ENCODE results near the gene ANKRD44. TPM values are rescaled to one million over a fixed set of nuclear protein-coding genes. Genes with fewer than 3 reads are reported as not detected.

The ANKRD44 gene
- total RNA-seq, 1 experiment from 2014 or later, result 0.68 TPM

DNA sequence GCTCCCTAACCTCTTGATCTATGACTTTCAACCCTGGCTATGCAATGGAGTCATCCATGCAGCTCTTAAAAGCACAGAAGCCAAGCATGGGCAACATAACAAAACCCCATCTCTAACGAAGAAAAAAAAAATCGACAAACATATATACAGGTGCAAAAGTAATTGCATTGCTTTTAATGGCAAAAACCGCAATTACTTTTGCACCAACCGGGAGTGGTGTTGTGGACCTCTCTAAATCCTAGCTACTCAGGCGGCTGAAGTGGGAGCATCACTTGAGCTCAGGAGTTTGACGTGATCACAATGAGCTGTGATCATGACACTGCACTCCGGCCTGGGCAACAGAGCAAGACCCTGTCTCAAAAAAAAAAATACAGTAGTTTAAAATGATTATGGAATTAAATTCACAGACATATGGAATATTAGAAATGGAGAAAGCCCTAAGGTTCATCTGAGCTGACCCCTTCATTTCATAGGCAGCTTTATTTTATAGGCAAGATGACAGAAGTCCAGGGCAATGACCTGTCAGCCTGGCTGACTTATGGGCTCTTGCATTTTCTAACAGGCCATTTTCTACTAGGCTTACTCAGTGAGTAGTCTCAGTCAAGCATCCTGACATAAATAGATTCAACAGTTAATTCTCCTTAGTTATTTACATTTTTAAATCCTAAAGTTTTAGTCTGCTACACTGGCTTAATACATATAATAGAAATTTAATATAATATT lies 183.8 kb downstream of the ANKRD44 start:
- TF ChIP-seq ZNF138 (CRISPR knock-in tag; conservative IDR thresholded peaks at IDR 0.05) (no peak), ZSCAN18 (CRISPR knock-in tag; IDR thresholded peaks at IDR 0.05) (no peak), CTCF (IDR thresholded peaks at IDR 0.05) (no peak), TP53 (CRISPR knock-in tag; IDR thresholded peaks at IDR 0.05) (no peak), OVOL2 (CRISPR knock-in tag; IDR thresholded peaks at IDR 0.05; ENCODE audit: borderline replicate concordance) (no peak), ZNF671 (CRISPR knock-in tag; IDR thresholded peaks at IDR 0.05) (no peak), MXD4 (CRISPR knock-in tag; IDR thresholded peaks at IDR 0.05; ENCODE audit: borderline replicate concordance) (no peak), GRHL2 (CRISPR knock-in tag; IDR thresholded peaks at IDR 0.05; ENCODE audit: insufficient replicate concordance, severe bottlenecking) (no peak), ESRRA (CRISPR knock-in tag; IDR thresholded peaks at IDR 0.05; ENCODE audit: borderline replicate concordance) (no peak), IRF1 (CRISPR knock-in tag; IDR thresholded peaks at IDR 0.05) (no peak), CREB1 (CRISPR knock-in tag; IDR thresholded peaks at IDR 0.05) (no peak), ERG (CRISPR knock-in tag; IDR thresholded peaks at IDR 0.05) (no peak), HMGA2 (CRISPR knock-in tag; IDR thresholded peaks at IDR 0.05) (no peak), PRDM15 (CRISPR knock-in tag; IDR thresholded peaks at IDR 0.05) (no peak), ZNF121 (CRISPR knock-in tag; IDR thresholded peaks at IDR 0.05) (no peak), FOXP1 (CRISPR knock-in tag; IDR thresholded peaks at IDR 0.05; ENCODE audit: borderline replicate concordance) (no peak)
- TF ChIP-seq, protein P1, sequence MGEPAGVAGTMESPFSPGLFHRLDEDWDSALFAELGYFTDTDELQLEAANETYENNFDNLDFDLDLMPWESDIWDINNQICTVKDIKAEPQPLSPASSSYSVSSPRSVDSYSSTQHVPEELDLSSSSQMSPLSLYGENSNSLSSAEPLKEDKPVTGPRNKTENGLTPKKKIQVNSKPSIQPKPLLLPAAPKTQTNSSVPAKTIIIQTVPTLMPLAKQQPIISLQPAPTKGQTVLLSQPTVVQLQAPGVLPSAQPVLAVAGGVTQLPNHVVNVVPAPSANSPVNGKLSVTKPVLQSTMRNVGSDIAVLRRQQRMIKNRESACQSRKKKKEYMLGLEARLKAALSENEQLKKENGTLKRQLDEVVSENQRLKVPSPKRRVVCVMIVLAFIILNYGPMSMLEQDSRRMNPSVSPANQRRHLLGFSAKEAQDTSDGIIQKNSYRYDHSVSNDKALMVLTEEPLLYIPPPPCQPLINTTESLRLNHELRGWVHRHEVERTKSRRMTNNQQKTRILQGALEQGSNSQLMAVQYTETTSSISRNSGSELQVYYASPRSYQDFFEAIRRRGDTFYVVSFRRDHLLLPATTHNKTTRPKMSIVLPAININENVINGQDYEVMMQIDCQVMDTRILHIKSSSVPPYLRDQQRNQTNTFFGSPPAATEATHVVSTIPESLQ (CRISPR knock-in tag; IDR thresholded peaks at IDR 0.05), result no peak
- TF ChIP-seq, protein P2, sequence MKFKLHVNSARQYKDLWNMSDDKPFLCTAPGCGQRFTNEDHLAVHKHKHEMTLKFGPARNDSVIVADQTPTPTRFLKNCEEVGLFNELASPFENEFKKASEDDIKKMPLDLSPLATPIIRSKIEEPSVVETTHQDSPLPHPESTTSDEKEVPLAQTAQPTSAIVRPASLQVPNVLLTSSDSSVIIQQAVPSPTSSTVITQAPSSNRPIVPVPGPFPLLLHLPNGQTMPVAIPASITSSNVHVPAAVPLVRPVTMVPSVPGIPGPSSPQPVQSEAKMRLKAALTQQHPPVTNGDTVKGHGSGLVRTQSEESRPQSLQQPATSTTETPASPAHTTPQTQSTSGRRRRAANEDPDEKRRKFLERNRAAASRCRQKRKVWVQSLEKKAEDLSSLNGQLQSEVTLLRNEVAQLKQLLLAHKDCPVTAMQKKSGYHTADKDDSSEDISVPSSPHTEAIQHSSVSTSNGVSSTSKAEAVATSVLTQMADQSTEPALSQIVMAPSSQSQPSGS (CRISPR knock-in tag; IDR thresholded peaks at IDR 0.05; ENCODE audit: borderline replicate concordance, low read depth), result no peak
- H3K4me3 Mint-ChIP-seq, result no peak overlapping the region
- 0 out of 2 replicates have a peak, but pooled peaks cover 2% of the 10 kb centered on the region for H3K4me1 Mint-ChIP-seq
- ATAC-seq (no peak), DNase-seq (ENCODE audit: low spot score) (no peak)
- ChIA-PET POLR2A (no interaction called here), CTCF (interaction anchor here (0.8 to 1.3 kb wide), 2 partner anchors 42 kb away, joined by 3 read pairs; no protein-coding TSS in a partner anchor)
- H3K27me3 Mint-ChIP-seq (ENCODE audit: low read depth), result no peaks in the 10 kb centered on the region
- no peaks in the 10 kb centered on the region for H3K36me3 Mint-ChIP-seq
- no peak overlapping the region for H3K27ac Mint-ChIP-seq
- H3K9me3 Mint-ChIP-seq, result peaks cover 8% of the 10 kb centered on the region
